T-helper 22 cell (primary cell): ENCODE measurements around the gene PTMS.

Experiments
- DNase-seq: peaks from one replicate; pipeline ENCODE4 v3.0.0-alpha.2; 2020; ENCODE audit warnings: low read depth

Gene PTMS

DNA sequence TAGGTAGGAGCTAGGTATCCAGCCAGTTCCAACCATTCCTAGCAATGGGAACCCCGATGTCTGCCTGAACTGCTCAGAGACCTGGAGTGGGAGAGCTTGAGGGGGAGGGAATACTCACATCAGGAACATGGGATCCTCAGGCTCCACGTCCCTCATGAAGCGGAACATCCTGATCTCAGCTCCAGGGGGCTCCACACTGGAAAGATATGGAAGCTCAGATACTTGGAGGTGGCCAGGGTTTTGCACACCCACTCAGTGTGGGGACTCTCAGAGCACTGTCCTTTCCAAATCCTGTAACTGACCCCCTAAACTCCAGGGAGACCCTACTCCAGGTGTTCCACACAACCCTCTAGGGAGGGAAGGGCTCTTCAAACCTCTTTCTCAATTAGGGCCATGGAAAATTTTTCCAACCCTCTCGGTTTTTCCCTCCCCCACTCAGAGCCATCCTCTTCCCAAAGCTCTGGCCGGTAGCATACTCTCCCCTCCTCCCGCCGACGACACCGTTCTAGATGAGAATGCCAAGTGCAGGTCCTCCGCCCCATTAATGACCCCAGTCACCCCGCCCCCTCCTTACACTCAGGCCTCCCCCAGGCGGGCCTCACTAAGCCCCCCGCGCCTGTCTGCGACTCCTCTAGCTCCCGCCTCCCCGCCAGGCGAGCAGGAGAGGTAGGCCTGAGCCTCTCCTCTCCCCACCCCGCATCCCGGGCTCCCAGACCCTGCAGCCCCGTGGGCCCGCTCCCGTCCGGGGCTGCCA is 13.8 kb upstream of the PTMS start:
- DNase-seq: no peak

DNA sequence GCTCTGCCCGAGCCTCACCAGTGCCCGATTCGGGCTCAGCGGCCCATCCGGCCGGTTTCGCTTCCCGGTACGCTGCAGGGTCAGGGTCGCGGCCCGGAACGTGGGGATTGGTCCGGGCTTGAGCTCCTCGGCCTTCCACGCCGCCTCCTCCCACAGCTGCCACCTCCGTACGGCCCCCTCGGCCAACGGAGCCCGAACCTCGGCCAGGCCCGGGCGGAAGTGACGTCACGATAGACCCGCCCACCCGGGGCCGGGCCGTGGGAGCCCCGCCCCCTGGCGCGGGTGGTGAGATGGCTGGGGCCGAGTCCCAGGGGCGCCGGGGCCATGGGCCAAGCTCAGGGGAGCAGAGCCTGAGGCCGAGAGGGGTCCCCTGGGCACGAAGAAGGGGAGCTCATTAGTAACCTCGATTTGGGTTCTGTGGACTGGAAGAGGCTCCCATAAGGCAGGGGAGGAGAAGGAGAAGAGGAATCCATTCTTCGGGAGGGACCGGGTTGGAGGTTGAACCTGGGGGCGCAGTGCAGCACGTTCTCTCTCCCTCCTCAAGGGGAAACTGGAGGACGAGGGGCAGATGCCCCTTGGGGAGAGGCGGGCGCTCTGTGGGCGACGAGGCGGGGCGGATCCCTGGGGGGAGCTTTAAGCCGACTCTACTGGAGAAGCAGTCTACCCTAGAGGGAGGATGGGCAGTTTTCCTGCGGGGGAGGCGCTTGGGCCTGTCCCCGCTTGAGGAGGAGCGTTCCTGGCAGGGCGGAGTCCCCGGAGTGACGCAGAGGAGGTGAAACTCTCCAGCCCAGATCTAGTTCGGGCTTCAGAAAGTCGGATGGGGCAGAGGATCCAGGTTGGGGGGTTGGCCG is 13.0 kb upstream of the PTMS start, which contains the start of gene MLF2:
Gene MLF2, minus strand, starts transcription at position 221 of the 851 bp plus-strand sequence. CDS start 807 bp downstream, outside the sequence.
- DNase-seq: peak; percentile 93

DNA sequence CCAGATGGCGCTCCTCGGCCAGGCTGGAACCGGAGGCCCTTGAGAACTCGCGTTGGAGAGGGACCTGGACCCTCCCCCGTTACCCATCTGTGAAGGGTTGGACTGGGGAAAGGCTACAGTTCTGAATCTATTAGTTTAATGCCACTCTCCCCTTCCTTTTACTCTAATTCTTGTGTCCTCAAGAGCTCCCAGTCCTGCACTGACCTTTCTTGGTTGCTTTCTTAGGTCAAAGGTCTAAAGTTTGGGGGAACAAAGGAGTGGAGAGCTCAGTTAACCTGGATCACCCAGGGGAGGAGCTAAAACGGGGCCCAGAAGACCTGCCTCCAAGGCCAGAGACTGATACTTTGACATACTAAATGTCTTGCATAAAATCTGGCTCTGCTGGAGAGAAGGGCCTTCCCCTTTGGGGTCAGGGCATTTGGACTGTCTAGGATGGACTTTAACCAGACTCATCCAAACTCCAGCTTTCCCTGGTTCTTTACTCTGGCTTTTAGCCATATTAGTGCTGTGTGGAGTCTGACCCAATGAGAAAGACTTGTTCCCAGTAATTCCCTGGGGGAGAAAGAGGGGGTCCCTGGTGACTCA is 12.3 kb upstream of the PTMS start:
- no peak for DNase-seq

DNA sequence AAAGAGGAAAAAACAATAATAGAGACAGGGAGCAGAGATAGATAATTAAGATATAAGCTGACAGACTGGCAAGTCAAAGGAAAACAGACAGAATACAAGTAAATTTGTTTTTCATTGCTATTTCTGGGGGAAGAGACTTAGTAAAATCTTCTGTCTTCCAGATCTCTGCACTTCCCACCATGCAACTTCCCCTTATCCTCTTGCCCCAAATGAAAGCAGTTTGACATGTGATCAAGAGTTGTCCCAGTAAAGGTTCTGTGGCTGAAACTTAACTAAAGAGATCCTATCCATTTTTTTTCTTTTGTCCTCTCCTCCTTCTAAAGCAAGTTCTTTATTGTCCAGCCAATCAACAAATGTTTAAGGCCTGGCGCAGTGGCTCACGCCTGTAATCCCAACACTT is 11.8 kb upstream of the PTMS start:
- no peak for DNase-seq

DNA sequence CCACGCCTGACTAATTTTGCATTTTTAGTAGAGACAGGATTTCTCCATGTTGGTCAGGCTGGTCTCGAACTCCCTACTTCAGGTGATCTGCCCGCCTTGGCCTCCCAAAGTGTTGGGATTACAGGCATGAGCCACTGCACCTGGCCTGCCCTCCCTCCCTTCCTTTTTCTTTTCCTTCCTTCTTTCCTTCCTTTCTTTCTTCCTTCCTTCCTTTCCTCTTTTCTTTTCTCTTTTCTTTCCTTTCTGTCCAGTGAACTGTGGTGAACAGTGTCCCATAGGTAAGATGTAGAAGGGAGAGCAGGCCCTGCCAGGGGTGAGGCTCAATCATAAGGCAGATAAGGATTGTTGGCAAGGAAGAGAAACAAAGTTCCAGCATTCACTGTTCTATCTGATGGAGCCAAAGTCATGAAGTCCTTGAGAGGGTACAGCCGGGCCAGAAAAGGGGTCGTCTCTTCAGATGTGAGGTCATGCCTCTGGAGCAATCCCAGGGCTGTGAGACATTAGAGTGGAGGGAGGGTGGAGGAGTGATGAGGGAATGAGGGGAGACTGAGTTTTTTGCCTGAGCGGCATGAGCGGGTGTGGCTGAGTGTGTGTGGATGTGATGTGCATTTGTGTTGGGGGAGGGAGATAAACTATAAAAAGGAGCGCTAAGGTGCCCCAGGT is 9.0 kb upstream of the PTMS start:
- no peak for DNase-seq

DNA sequence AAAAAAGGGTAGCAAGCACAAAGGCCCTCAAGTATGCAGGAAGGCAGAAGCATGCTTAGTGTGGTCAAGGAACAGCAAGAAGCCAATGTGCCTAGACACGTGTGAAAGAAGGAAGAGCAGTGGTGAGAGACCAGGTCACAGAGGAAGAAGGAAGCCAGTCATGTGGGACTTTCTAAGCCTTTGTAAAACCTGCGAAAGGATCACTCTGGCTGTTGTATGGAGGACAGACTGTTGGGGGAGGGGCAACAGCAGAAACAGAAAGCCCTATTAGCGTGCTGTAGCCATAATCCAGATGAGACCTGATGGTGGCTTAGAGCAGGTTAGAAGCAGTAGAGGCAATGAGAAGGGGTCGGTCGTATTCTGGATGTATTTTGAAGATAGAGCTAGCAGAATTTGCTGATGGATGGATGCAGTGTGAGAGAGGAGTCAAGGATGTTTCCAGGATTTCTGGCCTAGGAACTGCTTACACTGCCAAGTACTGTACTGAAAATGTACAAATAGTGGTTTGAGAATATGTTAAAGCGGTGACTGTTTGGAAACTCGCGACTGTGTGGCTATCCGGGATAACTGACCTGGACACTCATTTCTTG is 7.6 kb upstream of the PTMS start:
- no peak for DNase-seq

DNA sequence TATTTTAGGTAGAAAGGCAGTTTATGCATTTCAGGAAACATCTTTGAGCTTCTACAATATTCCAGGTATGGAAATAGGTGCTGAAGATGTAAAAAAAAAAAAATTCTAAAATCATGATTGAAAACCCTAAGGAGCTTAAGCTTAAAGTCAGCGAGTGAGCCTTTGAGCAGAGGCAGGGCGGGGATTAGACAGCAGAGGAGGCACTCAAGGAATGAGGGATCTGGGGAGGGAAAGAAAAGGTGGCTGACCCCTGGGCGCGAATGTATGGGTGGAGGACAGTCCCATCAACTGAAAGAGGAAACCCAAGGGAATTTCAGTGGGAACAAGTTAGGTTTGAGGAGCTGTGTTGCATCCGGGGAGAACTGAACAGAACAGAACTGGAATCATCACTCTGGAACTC is 6.4 kb upstream of the PTMS start:
- no peak for DNase-seq

DNA sequence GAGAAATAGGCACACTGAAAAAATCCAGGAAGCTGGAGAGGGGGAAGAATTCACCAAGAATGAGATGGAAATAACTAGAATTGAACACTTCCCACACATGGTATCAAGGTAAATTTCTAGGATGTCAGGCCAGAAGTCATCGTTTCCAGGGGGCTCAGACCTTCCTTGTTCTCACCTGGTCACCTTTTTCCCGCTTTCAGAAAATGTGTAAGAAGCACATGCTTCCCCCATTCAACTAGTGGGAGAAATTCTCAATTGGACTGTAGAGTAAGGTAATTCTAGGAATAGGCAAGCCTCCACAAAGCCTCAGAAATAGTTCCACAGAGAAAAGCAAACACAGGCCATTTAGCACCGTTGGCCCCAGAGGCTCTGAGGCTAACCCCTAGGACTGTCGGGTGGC is 2.8 kb upstream of the PTMS start:
- no peak for DNase-seq

DNA sequence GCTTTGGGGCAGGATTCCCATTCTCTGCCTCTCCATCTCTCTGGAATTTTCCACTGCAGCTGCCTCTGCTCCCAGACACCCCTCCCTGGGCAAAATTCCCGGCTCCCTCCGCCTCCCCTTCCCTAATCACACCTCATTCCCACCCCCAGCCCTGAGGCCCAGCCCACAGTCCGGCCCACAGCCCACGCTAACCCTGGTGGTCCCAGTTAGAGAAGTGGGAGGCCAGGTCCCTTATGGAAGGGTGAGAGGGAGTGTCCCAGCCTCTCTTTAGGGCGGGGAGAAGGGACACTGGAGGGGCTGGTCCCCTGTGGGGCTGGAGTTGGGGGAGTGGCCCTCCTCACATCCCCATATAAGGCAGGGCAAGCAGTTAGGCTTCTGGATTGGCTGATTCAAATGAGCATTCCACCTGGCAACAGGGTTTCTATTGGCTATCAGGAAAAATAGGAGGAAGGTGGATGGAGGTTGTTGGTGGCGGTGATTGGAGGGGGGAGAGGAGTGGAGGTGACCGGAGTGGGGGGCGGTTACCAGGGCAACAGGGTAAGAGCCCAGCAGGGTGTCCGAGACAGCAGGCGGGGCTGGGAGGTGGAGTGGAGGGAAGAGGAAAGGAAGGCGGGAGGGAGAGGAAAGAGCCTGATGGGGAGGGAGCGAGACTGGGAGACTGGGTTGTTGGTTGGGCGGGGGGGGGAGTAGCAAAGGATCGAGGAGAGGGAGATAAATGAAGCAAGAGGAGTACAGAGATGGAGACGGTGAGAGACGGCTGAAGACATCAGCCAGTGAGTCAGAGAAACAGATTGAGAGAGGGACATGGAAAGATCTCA is 1.9 kb upstream of the PTMS start:
- peak; percentile 48 for DNase-seq

DNA sequence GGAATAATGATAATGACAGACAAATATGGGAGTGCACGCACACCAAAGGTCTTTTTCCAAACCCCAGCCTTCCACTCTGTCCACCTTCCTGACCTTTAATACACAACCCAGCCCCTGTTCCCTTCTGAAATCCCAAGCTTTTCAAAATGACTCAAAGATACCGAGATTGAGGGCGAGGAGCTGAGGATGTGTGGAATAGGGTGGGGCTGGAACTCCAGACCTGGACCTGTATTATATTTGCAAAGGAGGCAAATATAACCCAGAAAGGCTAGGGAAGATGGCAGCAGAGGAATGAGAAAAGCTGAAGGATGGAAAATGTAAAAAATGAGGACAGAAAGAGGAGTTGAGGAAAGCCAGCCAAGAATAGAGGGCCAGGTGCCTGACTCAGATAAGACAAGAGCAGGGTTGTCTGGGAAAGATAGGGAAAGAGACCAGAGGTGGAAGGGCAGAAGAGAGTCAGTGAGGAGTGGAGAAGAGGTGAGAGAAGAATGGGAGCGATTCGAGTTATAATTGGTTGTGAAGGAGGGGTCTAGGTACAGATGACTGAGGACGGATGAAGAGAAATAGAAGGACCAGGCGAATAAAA is 1.0 kb upstream of the PTMS start:
- no peak for DNase-seq

DNA sequence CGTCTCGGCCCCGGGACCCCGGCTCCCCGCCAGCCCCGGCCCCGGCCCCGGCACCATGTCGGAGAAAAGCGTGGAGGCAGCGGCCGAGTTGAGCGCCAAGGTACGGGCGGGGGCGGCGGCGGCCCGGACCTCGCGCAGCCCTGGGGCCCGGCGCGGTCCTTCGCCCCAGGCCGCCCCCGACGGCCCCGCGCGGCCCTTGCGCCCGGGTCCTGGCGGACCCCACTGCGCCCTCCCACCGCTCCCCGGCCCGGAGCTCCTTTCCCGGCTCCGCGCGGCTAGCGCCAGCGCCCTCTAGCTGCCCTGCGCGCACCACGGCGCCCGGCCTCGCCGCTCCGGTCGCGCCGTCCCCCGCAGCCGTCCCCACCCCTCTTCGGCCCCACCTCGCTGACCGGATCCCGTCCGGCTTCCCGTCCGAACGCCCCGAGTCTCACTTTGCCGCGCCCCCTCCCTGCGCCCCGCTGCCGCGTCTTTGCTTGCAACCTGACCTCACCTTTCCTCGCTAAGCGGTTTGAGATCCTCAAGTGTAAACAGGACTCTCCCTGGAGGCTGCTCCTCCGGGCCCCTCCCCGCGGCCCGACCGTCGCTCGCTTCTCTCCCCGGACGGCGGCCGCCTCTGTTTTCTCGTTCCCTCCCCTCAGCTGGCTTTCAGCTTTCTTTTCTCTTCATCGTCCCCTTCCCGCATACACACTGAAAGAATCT is 637 bp downstream of the PTMS start:
- peak; percentile 22 for DNase-seq

DNA sequence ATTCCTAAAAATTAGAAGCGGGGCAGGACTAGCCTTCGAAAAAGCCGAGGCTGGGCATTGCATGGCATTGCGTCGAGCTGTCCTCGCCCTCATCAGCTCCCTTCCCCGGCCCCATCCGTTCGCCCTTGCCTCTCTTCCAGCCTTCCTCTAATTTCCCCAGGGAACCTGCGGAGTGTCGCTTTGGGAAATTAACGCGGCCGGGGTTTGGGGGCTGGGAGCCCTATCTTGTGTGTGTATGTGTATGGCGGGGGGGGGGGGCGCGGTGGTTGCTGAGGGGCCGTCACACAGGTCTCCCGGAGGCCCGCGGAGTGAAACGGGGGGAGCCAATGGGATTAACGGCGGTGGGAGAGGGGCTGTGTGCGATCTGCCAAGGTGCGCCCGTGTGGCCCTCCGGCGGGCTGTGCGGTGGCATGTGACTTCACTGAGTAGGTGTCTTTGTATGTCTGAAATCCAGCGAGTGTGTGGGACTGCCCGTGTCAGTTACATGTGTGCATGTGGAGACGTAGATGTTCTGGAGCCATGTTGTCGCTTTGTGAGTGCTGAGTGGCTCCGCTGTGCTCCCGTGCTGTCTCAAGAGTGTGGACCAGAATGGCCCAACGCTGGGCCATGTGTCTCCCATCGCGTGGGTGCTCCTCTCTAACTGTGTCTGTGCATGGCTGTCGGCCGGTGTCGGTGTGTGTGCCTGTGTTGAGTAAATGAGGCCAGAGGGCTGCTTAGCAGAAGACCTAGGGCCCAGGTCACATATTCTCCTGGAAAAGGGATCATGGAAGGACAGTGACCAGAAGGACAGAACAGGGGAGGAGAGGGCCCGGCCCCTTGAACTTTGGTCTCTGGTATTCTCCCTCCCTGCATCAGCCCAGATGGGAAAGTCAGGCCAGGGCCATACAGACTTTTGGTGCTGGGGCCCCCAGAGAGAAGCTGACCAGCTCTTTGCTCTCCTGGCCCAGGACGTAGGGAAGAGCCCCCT is 1.5 kb downstream of the PTMS start:
- DNase-seq: no peak

DNA sequence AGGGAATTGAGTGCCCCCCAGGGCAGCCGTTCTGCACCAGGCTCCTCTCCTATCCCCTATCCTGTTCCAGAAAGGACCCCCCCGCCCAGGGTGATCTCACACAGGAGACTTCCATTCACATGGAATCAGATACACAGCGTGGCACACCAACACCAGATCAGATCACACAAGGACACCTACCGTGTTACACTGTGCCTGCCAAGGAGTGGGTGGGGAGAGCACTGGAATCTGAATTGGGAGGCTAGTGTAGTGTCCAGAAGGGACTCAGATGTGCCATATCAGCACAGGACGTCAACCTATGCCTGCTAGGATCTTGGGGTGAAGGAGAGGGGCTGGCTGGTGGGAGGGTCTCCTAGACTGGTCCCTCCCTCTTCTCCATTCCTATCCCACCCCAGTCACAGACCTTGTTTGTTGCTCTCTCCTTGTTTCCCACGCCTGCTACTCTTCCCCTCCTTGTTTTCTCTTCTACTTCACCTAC is 2.3 kb downstream of the PTMS start:
- no peak for DNase-seq

DNA sequence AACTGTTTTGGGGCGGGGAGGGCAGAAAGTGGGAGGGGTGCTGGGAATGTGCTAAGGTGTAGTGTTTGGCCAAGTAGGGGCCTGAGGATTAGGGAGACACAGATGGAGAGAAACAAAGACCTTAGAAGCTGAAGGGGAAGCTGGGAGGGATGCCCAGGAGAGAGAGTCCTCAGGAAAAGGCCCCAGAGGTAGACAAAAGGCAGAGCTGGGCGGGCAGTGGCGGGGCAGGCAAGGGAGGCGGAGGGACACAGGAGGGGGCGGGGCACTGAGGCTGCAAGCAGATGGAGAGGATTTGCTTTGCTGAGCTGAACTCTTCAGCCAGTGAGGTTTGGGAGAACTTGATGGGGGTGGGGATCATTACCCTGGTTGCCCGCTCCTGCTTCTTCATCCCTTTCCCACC is 2.8 kb downstream of the PTMS start:
- DNase-seq: no peak

DNA sequence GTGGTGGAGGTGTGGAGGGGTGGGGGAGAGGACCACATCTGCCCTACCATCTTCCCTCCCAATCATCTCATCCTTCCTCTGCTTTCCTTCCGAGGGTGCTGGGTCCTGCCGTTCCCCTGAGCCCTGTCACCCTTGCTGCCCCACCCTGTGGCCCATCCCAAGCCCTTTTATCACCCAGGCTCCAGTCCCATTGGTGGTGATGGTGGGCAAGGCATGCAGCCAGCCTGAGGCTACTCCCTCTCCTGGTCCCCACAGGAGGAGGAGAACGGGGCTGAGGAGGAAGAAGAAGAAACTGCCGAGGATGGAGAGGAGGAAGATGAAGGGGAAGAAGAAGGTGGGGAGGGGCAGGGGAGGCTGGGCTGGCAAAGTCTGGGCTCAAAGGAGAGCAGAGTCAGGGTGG is 3.5 kb downstream of the PTMS start:
- DNase-seq: no peak

DNA sequence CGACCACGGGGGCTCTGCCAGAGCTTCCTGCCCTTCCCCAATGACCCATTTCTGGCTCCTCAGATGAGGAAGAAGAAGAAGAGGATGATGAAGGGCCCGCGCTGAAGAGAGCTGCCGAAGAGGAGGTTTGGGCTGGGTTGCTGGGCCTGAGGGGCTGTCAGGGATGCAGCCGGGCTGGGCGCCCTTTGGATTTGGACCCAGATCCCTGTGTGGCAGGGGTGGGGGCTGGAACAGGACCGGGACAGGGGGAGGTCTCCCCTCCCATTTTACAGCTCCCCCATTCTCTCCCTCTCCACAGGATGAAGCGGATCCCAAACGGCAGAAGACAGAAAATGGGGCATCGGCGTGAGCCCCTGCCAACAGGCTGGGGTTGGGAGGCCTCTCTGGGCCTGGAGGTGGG is 3.9 kb downstream of the PTMS start:
- DNase-seq: no peak

DNA sequence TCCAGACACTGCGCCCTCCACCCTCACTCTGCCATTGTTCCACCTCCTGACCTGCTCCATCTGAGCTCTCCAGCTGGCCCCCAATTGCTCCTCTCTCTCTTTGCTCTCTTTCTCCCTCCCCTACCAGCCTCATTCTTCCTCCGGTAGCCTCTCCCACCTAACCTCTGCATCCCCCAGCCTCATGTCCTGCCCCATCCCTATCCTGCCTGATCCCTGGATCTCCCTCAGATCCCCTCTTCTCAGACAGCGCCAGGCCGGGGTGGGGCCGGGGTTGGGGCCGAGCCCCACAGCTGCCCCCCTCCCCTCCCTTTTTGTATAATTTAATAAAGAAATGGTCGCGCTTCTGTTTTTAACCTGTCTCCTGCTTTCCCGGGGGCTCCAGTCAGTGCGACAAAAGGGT is 4.4 kb downstream of the PTMS start:
- no peak for DNase-seq

DNA sequence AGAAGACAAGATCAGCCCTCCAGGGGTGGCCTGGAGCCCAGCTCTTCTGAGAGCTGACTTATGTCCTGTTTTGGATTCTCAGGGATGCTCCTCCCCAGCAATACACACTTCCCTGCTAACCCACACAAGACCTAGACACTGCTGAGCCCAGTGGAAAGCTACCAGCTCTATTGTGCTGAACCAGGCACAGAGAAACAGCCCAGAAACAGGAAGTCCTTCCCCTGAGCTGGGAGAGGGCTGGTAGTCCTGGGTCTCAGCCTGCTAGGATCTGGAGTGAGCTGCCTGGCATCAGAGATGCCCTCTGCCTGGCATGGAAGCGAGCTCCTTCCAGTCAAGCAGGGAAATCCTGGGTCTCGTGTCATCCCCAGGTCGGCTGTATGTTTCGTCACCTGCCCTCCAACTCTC is 4.9 kb downstream of the PTMS start:
- DNase-seq: no peak
